Panc1 (cell line): ENCODE measurements around the gene CHCHD6.

Experiments used
- CTCF ChIP-seq: fragments of 450-650 bp; IDR thresholded peaks from 2 replicates; pipeline ENCODE4 v1.5.1; 2017; ENCODE audit warnings: mild to moderate bottlenecking
- POLR2AphosphoS5 ChIP-seq: IDR thresholded peaks from 2 replicates; pipeline ENCODE4 v1.6.1; 2012; ENCODE audit warnings: mild to moderate bottlenecking, low read depth, low read length, moderate library complexity
- SIN3A ChIP-seq: IDR thresholded peaks from 2 replicates; pipeline ENCODE4 v1.6.1; 2012; ENCODE audit warnings: low read depth, mild to moderate bottlenecking, low read length, moderate library complexity, borderline replicate concordance; ENCODE audit not compliant: insufficient read depth
- TF ChIP-seq, protein P1 (sequence below), 2 experiments: IDR thresholded peaks; 2 replicates each; pipeline ENCODE4 v1.6.1; 2011 to 2012; ENCODE audit warnings: low read depth in 2 of 2, control low read depth in 1 of 2, low read length in 1 of 2, mild to moderate bottlenecking in 1 of 2, moderate library complexity in 1 of 2; ENCODE audit not compliant: insufficient read depth in 1 of 2

- TF ChIP-seq CTCF = no peak
- no peak for TF ChIP-seq SIN3A
- TF ChIP-seq POLR2AphosphoS5 = no peak
- TF ChIP-seq, protein P1, sequence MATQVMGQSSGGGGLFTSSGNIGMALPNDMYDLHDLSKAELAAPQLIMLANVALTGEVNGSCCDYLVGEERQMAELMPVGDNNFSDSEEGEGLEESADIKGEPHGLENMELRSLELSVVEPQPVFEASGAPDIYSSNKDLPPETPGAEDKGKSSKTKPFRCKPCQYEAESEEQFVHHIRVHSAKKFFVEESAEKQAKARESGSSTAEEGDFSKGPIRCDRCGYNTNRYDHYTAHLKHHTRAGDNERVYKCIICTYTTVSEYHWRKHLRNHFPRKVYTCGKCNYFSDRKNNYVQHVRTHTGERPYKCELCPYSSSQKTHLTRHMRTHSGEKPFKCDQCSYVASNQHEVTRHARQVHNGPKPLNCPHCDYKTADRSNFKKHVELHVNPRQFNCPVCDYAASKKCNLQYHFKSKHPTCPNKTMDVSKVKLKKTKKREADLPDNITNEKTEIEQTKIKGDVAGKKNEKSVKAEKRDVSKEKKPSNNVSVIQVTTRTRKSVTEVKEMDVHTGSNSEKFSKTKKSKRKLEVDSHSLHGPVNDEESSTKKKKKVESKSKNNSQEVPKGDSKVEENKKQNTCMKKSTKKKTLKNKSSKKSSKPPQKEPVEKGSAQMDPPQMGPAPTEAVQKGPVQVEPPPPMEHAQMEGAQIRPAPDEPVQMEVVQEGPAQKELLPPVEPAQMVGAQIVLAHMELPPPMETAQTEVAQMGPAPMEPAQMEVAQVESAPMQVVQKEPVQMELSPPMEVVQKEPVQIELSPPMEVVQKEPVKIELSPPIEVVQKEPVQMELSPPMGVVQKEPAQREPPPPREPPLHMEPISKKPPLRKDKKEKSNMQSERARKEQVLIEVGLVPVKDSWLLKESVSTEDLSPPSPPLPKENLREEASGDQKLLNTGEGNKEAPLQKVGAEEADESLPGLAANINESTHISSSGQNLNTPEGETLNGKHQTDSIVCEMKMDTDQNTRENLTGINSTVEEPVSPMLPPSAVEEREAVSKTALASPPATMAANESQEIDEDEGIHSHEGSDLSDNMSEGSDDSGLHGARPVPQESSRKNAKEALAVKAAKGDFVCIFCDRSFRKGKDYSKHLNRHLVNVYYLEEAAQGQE (IDR thresholded peaks at IDR 0.05; ENCODE audit: insufficient read depth in 1 of 2, low read depth in 2 of 2, low read length in 1 of 2) = no peak
Observed at GRCh38 chr3:126994661-126995245, 290.7 kb downstream of the CHCHD6 start.
